SU-DHL-6 (cell line): ENCODE measurements around the gene VIPR2.
"Not testable (repeated sequence)": the region's sequence is repeated elsewhere in the genome, so short reads cannot be mapped to it uniquely, and the experiment has no call there.

Experiments
- H2AFZ ChIP-seq: fragments of 200-600 bp; sonication (generic); 2 replicates; pipeline ENCODE4 v1.6.1; 2014; ENCODE audit warnings: low read depth, mild to moderate bottlenecking, moderate library complexity, mixed read lengths, antibody characterized with exemption, low read length; ENCODE audit not compliant: severe bottlenecking
- H3F3A ChIP-seq: fragments of 200-600 bp; shearing (Covaris generic); 2 replicates; pipeline ENCODE4 v1.6.0; 2016; ENCODE audit warnings: antibody characterized with exemption, mild to moderate bottlenecking; ENCODE audit not compliant: insufficient read depth
- H3K27ac ChIP-seq: fragments of 200-600 bp; sonication (generic); 2 replicates; pipeline ENCODE4 v1.5.1; 2016; ENCODE audit warnings: low read depth, mild to moderate bottlenecking, low read length, moderate library complexity, mixed read lengths
- H3K27me3 ChIP-seq: fragments of 200-600 bp; sonication (generic), shearing (Covaris generic); 2 replicates; pipeline ENCODE4 v1.6.0; 2014; ENCODE audit warnings: mild to moderate bottlenecking, low read length
- H3K36me3 ChIP-seq: fragments of 200-600 bp; sonication (generic); 2 replicates; pipeline ENCODE4 v1.6.1; 2014; ENCODE audit warnings: mild to moderate bottlenecking, low read length, mixed read lengths
- H3K4me2 ChIP-seq: fragments of 300-600, 200-600 bp; shearing (Covaris generic), sonication (generic); 2 replicates; pipeline ENCODE4 v1.6.0; 2014; ENCODE audit warnings: low read length, low read depth, mild to moderate bottlenecking; ENCODE audit not compliant: poor library complexity, severe bottlenecking
- H3K4me3 ChIP-seq: fragments of 200-600 bp; sonication (generic); 2 replicates; pipeline ENCODE4 v1.5.1; 2014; ENCODE audit warnings: antibody characterized with exemption, low read length, mild to moderate bottlenecking, mixed read lengths; ENCODE audit not compliant: insufficient read depth, poor library complexity, severe bottlenecking
- H3K79me2 ChIP-seq: fragments of 200-600 bp; sonication (generic); 2 replicates; pipeline ENCODE4 v1.6.1; 2014; ENCODE audit warnings: mild to moderate bottlenecking, low read length, moderate library complexity; ENCODE audit not compliant: insufficient read depth
- H3K9ac ChIP-seq: fragments of 200-600 bp; sonication (generic); 2 replicates; pipeline ENCODE4 v1.7.0; 2014; ENCODE audit warnings: mild to moderate bottlenecking, low read length
- H3K9me2 ChIP-seq: fragments of 200-600 bp; sonication (generic); replicated peaks from 2 replicates; pipeline ENCODE4 v1.6.1; 2014; ENCODE audit warnings: low read length; ENCODE audit not compliant: insufficient read depth
- H3K9me3 ChIP-seq: fragments of 200-600 bp; sonication (generic); 2 replicates; pipeline ENCODE4 v1.6.1; 2014; ENCODE audit warnings: low read length, mixed read lengths; ENCODE audit not compliant: insufficient read depth
- H4K20me1 ChIP-seq: fragments of 200-600 bp; sonication (generic); 2 replicates; pipeline ENCODE4 v1.6.1; 2014; ENCODE audit warnings: low read depth, mild to moderate bottlenecking, antibody characterized with exemption, low read length, moderate library complexity, mixed read lengths
- EZH2phosphoT487 ChIP-seq: fragments of 200-600 bp; sonication (generic), shearing (Covaris generic); conservative IDR thresholded peaks from 2 replicates; pipeline ENCODE4 v1.6.1; 2018; ENCODE audit warnings: mild to moderate bottlenecking, antibody characterized with exemption, low read length, moderate library complexity, mixed read lengths
- TF ChIP-seq, protein P1 (sequence below): fragments of 200-600 bp; sonication (generic); IDR thresholded peaks from one replicate; pipeline ENCODE4 v1.5.1; 2017; ENCODE audit warnings: antibody characterized with exemption, mild to moderate bottlenecking, low read length, moderate library complexity; ENCODE audit not compliant: insufficient read depth, poor library complexity, severe bottlenecking

Gene VIPR2

DNA sequence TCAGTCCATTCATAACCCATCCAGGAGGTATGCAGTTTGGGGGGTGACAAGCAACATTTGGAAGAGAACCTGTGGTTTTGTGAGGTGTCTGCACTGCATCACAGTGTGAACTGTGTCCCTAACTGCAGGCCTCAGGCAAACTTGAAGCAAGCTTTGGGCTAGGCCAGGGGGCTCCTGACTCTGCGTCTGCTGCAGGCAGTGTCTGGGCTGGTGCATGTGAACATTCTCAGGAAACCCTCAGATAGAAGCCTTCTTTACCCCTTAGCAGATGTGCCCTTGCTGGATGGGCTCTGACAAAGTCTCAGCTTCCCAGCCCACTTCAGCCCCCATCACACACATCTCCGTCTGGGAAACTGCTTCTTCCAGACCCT lies 61.0 kb downstream of the VIPR2 start:
- no peaks in the 10 kb centered on the region for H3K9me2 ChIP-seq
- TF ChIP-seq, protein P1, sequence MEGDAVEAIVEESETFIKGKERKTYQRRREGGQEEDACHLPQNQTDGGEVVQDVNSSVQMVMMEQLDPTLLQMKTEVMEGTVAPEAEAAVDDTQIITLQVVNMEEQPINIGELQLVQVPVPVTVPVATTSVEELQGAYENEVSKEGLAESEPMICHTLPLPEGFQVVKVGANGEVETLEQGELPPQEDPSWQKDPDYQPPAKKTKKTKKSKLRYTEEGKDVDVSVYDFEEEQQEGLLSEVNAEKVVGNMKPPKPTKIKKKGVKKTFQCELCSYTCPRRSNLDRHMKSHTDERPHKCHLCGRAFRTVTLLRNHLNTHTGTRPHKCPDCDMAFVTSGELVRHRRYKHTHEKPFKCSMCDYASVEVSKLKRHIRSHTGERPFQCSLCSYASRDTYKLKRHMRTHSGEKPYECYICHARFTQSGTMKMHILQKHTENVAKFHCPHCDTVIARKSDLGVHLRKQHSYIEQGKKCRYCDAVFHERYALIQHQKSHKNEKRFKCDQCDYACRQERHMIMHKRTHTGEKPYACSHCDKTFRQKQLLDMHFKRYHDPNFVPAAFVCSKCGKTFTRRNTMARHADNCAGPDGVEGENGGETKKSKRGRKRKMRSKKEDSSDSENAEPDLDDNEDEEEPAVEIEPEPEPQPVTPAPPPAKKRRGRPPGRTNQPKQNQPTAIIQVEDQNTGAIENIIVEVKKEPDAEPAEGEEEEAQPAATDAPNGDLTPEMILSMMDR: no peak
- no peak for TF ChIP-seq EZH2phosphoT487
- no peaks in the 10 kb centered on the region for H3K27me3 ChIP-seq
- H3K9ac ChIP-seq: no peak overlapping the region
- no peaks in the 10 kb centered on the region for H3K79me2 ChIP-seq
- H3K4me2 ChIP-seq: no peak overlapping the region
- H3K27ac ChIP-seq: no peak overlapping the region
- no peak overlapping the region for H3K4me3 ChIP-seq
- H3K9me3 ChIP-seq: no peaks in the 10 kb centered on the region
- H3F3A ChIP-seq: no peaks in the 10 kb centered on the region
- H3K36me3 ChIP-seq: no peaks in the 10 kb centered on the region
- H2AFZ ChIP-seq: no peak overlapping the region
- no peaks in the 10 kb centered on the region for H4K20me1 ChIP-seq

DNA sequence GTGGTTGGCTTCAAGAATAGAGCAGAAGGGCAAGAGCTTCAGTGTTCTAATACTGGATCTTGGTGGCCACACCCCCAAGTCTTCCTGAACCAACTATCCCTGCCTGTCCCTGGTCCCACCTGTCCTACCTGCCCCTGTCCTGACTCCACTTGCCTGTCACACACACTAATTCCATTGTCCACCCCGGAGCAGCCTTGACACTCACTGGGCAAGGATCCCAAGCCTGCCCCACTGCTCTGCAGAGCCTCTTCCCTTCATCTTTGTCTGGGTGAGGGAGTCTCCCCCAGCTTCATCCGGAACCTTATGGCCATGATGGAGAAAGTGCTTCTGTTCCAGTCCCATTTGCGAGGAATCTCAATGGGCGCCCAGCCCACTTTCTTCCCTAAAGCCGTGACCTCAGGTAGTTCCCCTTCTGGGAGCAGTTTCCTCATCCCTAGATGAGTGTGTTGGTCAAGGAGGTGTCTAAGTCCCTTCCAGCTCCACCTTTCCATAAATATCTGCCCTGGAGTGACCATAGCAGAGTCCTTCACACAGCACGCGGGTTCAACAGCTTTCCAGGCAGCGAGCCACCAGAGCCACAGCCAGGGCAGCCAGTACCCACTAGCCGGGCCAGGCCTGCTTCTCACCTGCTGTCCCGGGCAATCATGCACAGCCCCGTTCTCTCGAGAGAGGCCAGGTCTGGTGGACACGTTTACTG lies 61.5 kb downstream of the VIPR2 start:
- Histone ChIP-seq H3K36me3 (no peaks in the 10 kb centered on the region), H3F3A (no peaks in the 10 kb centered on the region), H4K20me1 (no peaks in the 10 kb centered on the region), H3K9ac (no peak overlapping the region), H3K9me2 (no peaks in the 10 kb centered on the region), H3K27me3 (no peaks in the 10 kb centered on the region), H2AFZ (no peak overlapping the region), H3K4me2 (no peak overlapping the region), H3K27ac (no peak overlapping the region), H3K79me2 (no peaks in the 10 kb centered on the region), H3K4me3 (no peak overlapping the region), H3K9me3 (no peaks in the 10 kb centered on the region)
- TF ChIP-seq, protein P1: no peak
- TF ChIP-seq EZH2phosphoT487: no peak

DNA sequence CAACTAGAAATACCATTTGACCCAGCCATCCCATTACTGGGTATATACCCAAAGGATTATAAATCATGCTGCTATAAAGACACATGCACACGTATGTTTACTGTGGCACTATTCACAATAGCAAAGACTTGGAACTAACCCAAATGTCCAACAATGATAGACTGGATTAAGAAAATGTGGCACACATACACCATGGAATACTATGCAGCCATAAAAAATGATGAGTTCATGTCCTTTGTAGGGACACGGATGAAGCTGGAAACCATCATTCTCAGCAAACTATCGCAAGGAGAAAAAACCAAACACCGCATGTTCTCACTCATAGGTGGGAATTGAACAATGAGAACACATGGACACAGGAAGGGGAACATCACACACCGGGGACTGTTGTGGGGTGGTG lies 62.6 kb downstream of the VIPR2 start:
- H3K9ac ChIP-seq, H3K79me2 ChIP-seq, H4K20me1 ChIP-seq, H3K9me3 ChIP-seq, H3K4me2 ChIP-seq, H3K9me2 ChIP-seq, H3K4me3 ChIP-seq, H3K27me3 ChIP-seq, H3K36me3 ChIP-seq, H3F3A ChIP-seq, H3K27ac ChIP-seq, H2AFZ ChIP-seq: not testable (repeated sequence)

- Histone ChIP-seq H3K9me2 (no peaks in the 10 kb centered on the region), H3K9me3 (no peaks in the 10 kb centered on the region), H3K27ac (no peak overlapping the region), H3K9ac (no peak overlapping the region), H3K79me2 (no peaks in the 10 kb centered on the region), H3K36me3 (no peaks in the 10 kb centered on the region), H3F3A (no peaks in the 10 kb centered on the region), H2AFZ (no peak overlapping the region), H4K20me1 (no peaks in the 10 kb centered on the region), H3K27me3 (no peaks in the 10 kb centered on the region), H3K4me2 (no peak overlapping the region), H3K4me3 (no peak overlapping the region)
- TF ChIP-seq, protein P1: no peak
- TF ChIP-seq EZH2phosphoT487: no peak
Observed at GRCh38 chr7:159078911-159079270, 65.8 kb downstream of the VIPR2 start.
